Neural crest cell (in vitro differentiated cells): Measurements from ENCODE around the gene ARHGAP15. TPM values are rescaled to one million over a fixed set of nuclear protein-coding genes. Genes with fewer than 3 reads are reported as not detected.

Experiments
- DNase-seq: peaks from one replicate; pipeline ENCODE4 v3.0.0; 2021; ENCODE audit warnings: low read depth, mixed read lengths, low spot score
- H3K27ac Mint-ChIP-seq: one replicate; pipeline ENCODE4 v1.8.0; 2021; ENCODE audit warnings: mild to moderate bottlenecking, mixed read lengths; ENCODE audit not compliant: unreplicated experiment
- H3K27me3 Mint-ChIP-seq: 2 replicates; pipeline ENCODE4 v1.8.0; 2021; ENCODE audit warnings: low read depth, mild to moderate bottlenecking, mixed read lengths
- H3K36me3 Mint-ChIP-seq: 2 replicates; pipeline ENCODE4 v1.8.0; 2021; ENCODE audit warnings: low read depth, mild to moderate bottlenecking, mixed read lengths
- H3K4me1 Mint-ChIP-seq: 2 replicates; pipeline ENCODE4 v1.8.0; 2021; ENCODE audit warnings: mixed read lengths
- H3K4me3 Mint-ChIP-seq: one replicate; pipeline ENCODE4 v1.8.0; 2021; ENCODE audit warnings: mild to moderate bottlenecking, mixed read lengths
- H3K9me3 Mint-ChIP-seq: 2 replicates; pipeline ENCODE4 v1.8.0; 2021; ENCODE audit warnings: mixed read lengths
- CTCF ChIP-seq: fragments of 200-600 bp; sonication (generic); conservative IDR thresholded peaks from 2 replicates; pipeline ENCODE4 v1.5.0; 2021; ENCODE audit warnings: antibody characterized with exemption, mild to moderate bottlenecking
- total RNA-seq: library from RNA; stranded (reverse); gene quantifications from 2 replicates; pipeline ENCODE4 v1.2.1, GENCODE V29; 2021

Gene ARHGAP15
- total RNA-seq, 1 donor from 2014 or later = 2.8 TPM

DNA sequence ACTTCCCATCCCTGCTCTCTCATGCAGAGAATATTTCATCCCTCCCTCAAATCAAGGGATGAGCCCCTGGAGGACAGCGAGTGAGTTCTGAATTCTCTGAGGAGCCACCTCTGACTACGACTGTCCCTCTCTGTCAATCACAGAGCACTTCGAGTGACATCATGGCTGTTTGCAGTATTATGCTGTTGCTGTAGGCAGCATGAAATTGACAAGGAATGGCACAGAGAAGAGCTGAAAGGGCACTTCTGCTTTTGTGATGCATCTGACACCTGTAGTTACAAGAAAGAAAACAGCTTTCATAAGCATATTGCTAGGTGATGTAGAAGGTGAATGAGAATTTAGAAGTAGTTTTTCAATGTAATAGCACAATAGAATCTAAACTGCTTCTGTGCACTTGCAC is 166.9 kb downstream of the ARHGAP15 start:
- Mint-ChIP-seq H3K27me3 (no peaks in the 10 kb centered on the region), H3K4me3 (no peak overlapping the region), H3K36me3 (no peaks in the 10 kb centered on the region), H3K4me1 (no peaks in the 10 kb centered on the region), H3K27ac (no peak overlapping the region), H3K9me3 (no peaks in the 10 kb centered on the region)
- TF ChIP-seq CTCF = no peak
- no peak for DNase-seq

GRCh38 chr2:143297182-143297581 is 168.0 kb downstream of the ARHGAP15 start:
- H3K27me3 Mint-ChIP-seq = no peaks in the 10 kb centered on the region
- no peak overlapping the region for H3K4me3 Mint-ChIP-seq
- no peak for DNase-seq
- TF ChIP-seq CTCF = no peak
- no peaks in the 10 kb centered on the region for H3K4me1 Mint-ChIP-seq
- no peak overlapping the region for H3K27ac Mint-ChIP-seq
- no peaks in the 10 kb centered on the region for H3K36me3 Mint-ChIP-seq
- H3K9me3 Mint-ChIP-seq = no peaks in the 10 kb centered on the region

GRCh38 chr2:143300536-143300935 is 171.3 kb downstream of the ARHGAP15 start:
- Mint-ChIP-seq H3K27ac (no peak overlapping the region), H3K4me3 (no peak overlapping the region), H3K36me3 (no peaks in the 10 kb centered on the region), H3K9me3 (no peaks in the 10 kb centered on the region), H3K4me1 (no peaks in the 10 kb centered on the region), H3K27me3 (no peaks in the 10 kb centered on the region)
- DNase-seq = no peak
- no peak for TF ChIP-seq CTCF

DNA sequence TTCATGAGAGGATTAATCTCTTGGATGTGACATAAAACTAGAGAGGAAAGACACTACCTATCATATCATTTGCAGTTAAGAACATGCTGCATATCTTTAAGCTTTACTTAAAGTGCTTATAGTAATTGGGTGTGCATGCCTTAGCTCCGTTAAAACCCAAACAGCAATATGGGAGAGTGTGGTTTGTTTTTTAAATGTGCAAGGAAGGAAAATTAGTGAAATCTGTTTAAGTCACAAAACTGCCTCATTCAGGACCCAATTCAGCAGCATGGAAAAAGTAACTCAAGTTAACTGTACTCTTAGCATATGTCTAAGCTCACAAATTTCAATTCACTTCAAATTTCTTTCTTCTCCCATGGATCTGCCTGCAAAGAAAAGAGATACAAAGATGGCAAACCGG is 182.2 kb downstream of the ARHGAP15 start:
- DNase-seq = no peak
- no peaks in the 10 kb centered on the region for H3K36me3 Mint-ChIP-seq
- no peaks in the 10 kb centered on the region for H3K27me3 Mint-ChIP-seq
- no peaks in the 10 kb centered on the region for H3K4me1 Mint-ChIP-seq
- H3K9me3 Mint-ChIP-seq = no peaks in the 10 kb centered on the region
- no peak for TF ChIP-seq CTCF
- H3K27ac Mint-ChIP-seq = no peak overlapping the region
- H3K4me3 Mint-ChIP-seq = no peak overlapping the region

DNA sequence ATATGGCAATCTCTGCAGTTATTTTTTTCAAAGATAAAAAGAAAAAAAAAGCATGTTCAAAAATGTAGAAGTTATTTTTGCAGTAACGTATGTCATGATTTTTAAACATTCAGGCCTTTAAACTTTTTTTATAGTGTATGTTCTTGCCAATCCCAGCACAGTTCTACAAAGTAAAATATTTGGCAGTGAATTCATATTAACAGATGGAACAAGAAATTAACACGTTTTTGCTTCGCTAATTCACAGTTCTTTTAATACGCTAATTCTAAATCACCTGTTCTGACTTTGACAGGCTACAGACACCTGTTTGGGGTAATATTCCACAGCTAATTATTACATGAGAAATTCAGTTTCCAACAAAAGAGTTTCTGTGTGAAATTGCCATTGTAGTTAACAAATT is 183.2 kb downstream of the ARHGAP15 start:
- no peaks in the 10 kb centered on the region for H3K4me1 Mint-ChIP-seq
- H3K27ac Mint-ChIP-seq = no peak overlapping the region
- no peaks in the 10 kb centered on the region for H3K27me3 Mint-ChIP-seq
- H3K9me3 Mint-ChIP-seq = no peaks in the 10 kb centered on the region
- TF ChIP-seq CTCF = no peak
- DNase-seq = no peak
- no peak overlapping the region for H3K4me3 Mint-ChIP-seq
- no peaks in the 10 kb centered on the region for H3K36me3 Mint-ChIP-seq

GRCh38 chr2:143313861-143314260 is 184.6 kb downstream of the ARHGAP15 start:
- Mint-ChIP-seq H3K36me3 (no peaks in the 10 kb centered on the region), H3K4me3 (no peak overlapping the region), H3K9me3 (no peaks in the 10 kb centered on the region), H3K27ac (no peak overlapping the region), H3K4me1 (no peaks in the 10 kb centered on the region), H3K27me3 (no peaks in the 10 kb centered on the region)
- no peak for TF ChIP-seq CTCF
- DNase-seq = no peak
